A549 (cell line): ENCODE measurements around the gene INPP5B.

Experiments
- CBX8 ChIP-seq: fragments of 200-600 bp; sonication (generic); IDR thresholded peaks from 2 replicates; pipeline ENCODE4 v1.6.1; 2016
- CEBPB ChIP-seq, 2 experiments: fragments of >200 bp in 1 of 2; sonication (Bioruptor Twin) in 1 of 2; formaldehyde crosslinking in 1 of 2; IDR thresholded peaks; 2 replicates each; pipeline ENCODE4 v1.6.1; 2012 to 2016
- FOSB ChIP-seq: fragments of 250-450 bp; sonication (Bioruptor Pico); IDR thresholded peaks from 2 replicates; pipeline ENCODE4 v1.5.0; 2020; ENCODE audit warnings: mild to moderate bottlenecking, moderate library complexity
- JUN ChIP-seq, 2 experiments: fragments of >200 bp; sonication (Bioruptor Twin); formaldehyde crosslinking; IDR thresholded peaks; 2 replicates in 1 of 2; 3 replicates in 1 of 2; pipeline ENCODE4 v1.6.1; 2016 to 2017
- RCOR1 ChIP-seq: fragments of 150-350 bp; IDR thresholded peaks from 2 replicates; pipeline ENCODE4 v1.6.1; 2014; ENCODE audit warnings: antibody characterized with exemption, low read length, low read depth
- RFX5 ChIP-seq: fragments of 450-650 bp; IDR thresholded peaks from 2 replicates; pipeline ENCODE4 v1.7.1; 2014; ENCODE audit warnings: antibody characterized with exemption, mild to moderate bottlenecking, moderate library complexity
- ZFP36 ChIP-seq: fragments of 450-650 bp; IDR thresholded peaks from 2 replicates; pipeline ENCODE4 v1.6.1; 2014; ENCODE audit warnings: borderline replicate concordance; ENCODE audit not compliant: partially characterized antibody
- TF ChIP-seq, protein P1 (sequence below): IDR thresholded peaks from 2 replicates; pipeline ENCODE4 v1.6.1; 2012; ENCODE audit warnings: low read depth, borderline replicate concordance
- TF ChIP-seq, protein P2 (sequence below): fragments of >200 bp; sonication (Bioruptor Twin); formaldehyde crosslinking; IDR thresholded peaks from 3 replicates; pipeline ENCODE4 v1.5.1; 2016
- TF ChIP-seq, protein P3 (sequence below): fragments of 250-450 bp; sonication (Bioruptor Pico); IDR thresholded peaks from 2 replicates; pipeline ENCODE4 v1.5.0; 2021; ENCODE audit warnings: mild to moderate bottlenecking, moderate library complexity, borderline replicate concordance

DNA sequence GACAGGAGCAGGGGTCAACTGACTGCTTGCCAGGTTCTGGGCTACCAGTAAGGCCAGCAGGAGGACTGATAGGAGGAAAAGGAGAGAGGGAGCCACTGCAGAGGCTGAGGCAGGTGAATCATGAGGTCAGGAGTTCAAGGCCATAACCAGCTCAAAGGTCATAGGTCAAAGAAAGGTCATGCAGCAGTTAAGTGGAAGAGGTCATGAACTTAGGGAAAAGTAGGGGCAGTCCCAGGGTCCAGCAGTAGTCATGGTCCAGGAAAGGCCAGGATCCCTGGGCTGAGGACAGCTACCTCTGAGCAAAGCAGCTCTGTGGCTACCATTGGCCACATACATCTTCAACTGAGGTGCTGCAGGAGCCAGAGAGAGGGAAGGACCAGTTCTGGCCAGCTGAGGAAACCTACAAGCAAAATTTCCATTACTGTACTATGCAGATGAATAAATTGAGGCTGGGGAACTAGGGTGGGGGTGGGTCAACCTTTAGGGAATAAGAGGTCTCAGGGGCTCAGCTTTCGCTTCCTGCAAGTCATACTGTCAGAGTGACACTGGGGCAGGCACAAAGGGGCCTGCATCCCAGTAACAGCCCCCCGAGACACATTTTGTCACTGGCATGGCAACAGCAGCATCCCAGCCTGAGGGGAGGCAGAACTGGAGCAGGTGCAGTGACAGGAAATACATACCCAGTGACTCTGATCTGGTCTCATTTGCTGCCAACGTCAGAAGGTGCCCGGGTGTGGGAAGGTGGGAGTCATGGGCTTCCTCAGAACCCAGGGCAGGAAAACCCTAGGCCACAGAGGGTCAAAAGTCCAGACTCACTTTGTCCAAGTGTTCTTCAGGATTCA is 5.2 kb upstream of the INPP5B start:
- TF ChIP-seq CBX8, result no peak
- TF ChIP-seq, protein P1, sequence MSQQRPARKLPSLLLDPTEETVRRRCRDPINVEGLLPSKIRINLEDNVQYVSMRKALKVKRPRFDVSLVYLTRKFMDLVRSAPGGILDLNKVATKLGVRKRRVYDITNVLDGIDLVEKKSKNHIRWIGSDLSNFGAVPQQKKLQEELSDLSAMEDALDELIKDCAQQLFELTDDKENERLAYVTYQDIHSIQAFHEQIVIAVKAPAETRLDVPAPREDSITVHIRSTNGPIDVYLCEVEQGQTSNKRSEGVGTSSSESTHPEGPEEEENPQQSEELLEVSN, result no peak
- TF ChIP-seq, protein P2, sequence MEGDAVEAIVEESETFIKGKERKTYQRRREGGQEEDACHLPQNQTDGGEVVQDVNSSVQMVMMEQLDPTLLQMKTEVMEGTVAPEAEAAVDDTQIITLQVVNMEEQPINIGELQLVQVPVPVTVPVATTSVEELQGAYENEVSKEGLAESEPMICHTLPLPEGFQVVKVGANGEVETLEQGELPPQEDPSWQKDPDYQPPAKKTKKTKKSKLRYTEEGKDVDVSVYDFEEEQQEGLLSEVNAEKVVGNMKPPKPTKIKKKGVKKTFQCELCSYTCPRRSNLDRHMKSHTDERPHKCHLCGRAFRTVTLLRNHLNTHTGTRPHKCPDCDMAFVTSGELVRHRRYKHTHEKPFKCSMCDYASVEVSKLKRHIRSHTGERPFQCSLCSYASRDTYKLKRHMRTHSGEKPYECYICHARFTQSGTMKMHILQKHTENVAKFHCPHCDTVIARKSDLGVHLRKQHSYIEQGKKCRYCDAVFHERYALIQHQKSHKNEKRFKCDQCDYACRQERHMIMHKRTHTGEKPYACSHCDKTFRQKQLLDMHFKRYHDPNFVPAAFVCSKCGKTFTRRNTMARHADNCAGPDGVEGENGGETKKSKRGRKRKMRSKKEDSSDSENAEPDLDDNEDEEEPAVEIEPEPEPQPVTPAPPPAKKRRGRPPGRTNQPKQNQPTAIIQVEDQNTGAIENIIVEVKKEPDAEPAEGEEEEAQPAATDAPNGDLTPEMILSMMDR, result no peak
- no peak for TF ChIP-seq CEBPB (IDR thresholded peaks at IDR 0.05)
- no peak for TF ChIP-seq JUN (IDR thresholded peaks at IDR 0.05)
- TF ChIP-seq RCOR1, result no peak
- TF ChIP-seq, protein P3, sequence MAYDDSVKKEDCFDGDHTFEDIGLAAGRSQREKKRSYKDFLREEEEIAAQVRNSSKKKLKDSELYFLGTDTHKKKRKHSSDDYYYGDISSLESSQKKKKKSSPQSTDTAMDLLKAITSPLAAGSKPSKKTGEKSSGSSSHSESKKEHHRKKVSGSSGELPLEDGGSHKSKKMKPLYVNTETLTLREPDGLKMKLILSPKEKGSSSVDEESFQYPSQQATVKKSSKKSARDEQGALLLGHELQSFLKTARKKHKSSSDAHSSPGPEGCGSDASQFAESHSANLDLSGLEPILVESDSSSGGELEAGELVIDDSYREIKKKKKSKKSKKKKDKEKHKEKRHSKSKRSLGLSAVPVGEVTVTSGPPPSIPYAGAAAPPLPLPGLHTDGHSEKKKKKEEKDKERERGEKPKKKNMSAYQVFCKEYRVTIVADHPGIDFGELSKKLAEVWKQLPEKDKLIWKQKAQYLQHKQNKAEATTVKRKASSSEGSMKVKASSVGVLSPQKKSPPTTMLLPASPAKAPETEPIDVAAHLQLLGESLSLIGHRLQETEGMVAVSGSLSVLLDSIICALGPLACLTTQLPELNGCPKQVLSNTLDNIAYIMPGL (CRISPR knock-in tag), result no peak
- TF ChIP-seq RFX5, result no peak
- TF ChIP-seq FOSB (CRISPR knock-in tag), result no peak
- no peak for TF ChIP-seq ZFP36
